A549 treated with GW870086 at 1 μM for 4 hours (cell line): Measurements from ENCODE around the gene PCCA. TPM values are rescaled to one million over a fixed set of nuclear protein-coding genes. Genes with fewer than 3 reads are reported as not detected.

Source experiments
- total RNA-seq: library from RNA; stranded (reverse); fragments of 200-300 nt; extraction: Qiagen RNA extraction; gene quantifications from 5 replicates; pipeline ENCODE4 v1.2.3, GENCODE V29; 2022; ENCODE audit warnings: low read depth

PCCA gene
- 6.5 to 12.3 TPM (median 7.9 TPM) in 5 replicates for total RNA-seq

GRCh38 chr13:100088644-100089464, at the start of gene PCCA:
Gene PCCA (plus strand): TSS chr13:100089093. CDS start chr13:100089121, 28 bp downstream.

Other genes with a start within 250 kb of the PCCA start
- gene ZIC5, start 117.3 kb upstream of the PCCA start, total RNA-seq: 2.2 to 2.9 TPM (median 2.6 TPM) in 5 replicates
- gene ZIC2, start 107.3 kb upstream of the PCCA start, total RNA-seq: 5.9 to 8.9 TPM (median 6.9 TPM) in 5 replicates